A549 treated with DMSO at 1 μM for 4 hours (cell line): ENCODE data around the gene TRNP1. TPM values are rescaled to one million over a fixed set of nuclear protein-coding genes. Genes with fewer than 3 reads are reported as not detected.

Experiments
- total RNA-seq: library from RNA; stranded (reverse); fragments of 200-300 nt; extraction: Qiagen RNA extraction; gene quantifications from 5 replicates; pipeline ENCODE4 v1.2.3, GENCODE V29; 2022; ENCODE audit warnings: low read depth

The TRNP1 gene
- 122 to 199 TPM (median 187 TPM) in 5 replicates for total RNA-seq

GRCh38 chr1:26993237-26994019, at the start of gene TRNP1:
TSS of gene TRNP1 (plus strand) at chr1:26993692. CDS start at chr1:26993787, 95 bp downstream.

GRCh38 chr1:26959722-26960624, 33.5 kb upstream of the TRNP1 start, which contains the start of gene KDF1:
TSS of gene KDF1 (minus strand) at chr1:26960468. CDS start at chr1:26952380, 8,088 bp downstream.

Other genes starting within 250 kb of the TRNP1 start
- 4.4 to 7.8 TPM (median 6.9 TPM) in 5 replicates for gene PIGV, start 205.7 kb upstream of the TRNP1 start, total RNA-seq
- 31.5 to 43.2 TPM (median 39.1 TPM) in 5 replicates for gene ZDHHC18, start 167.0 kb upstream of the TRNP1 start, total RNA-seq
- gene SFN, start 130.5 kb upstream of the TRNP1 start, total RNA-seq: 425 to 552 TPM (median 445 TPM) in 5 replicates
- 18.5 to 27.5 TPM (median 25.9 TPM) in 5 replicates for gene GPN2, start 103.4 kb upstream of the TRNP1 start, total RNA-seq
- gene GPATCH3, start 93.2 kb upstream of the TRNP1 start, total RNA-seq: 9.2 to 11.7 TPM (median 9.5 TPM) in 5 replicates
- 0.08 to 0.09 TPM in 2 of 5 replicates, not detected in the others for gene NR0B2, start 79.7 kb upstream of the TRNP1 start, total RNA-seq
- gene NUDC, start 71.9 kb upstream of the TRNP1 start, total RNA-seq: 123 to 147 TPM (median 130 TPM) in 5 replicates
- not detected in 5 replicates for gene KDF1, start 33.2 kb upstream of the TRNP1 start, total RNA-seq
- 0.15 to 0.97 TPM (median 0.72 TPM) in 5 replicates for gene TENT5B, start 19.2 kb downstream of the TRNP1 start, total RNA-seq
- 11.3 to 13.2 TPM (median 12.5 TPM) in 5 replicates for gene SLC9A1, start 161.4 kb downstream of the TRNP1 start, total RNA-seq
- gene WDTC1, start 240.9 kb downstream of the TRNP1 start, total RNA-seq: 6.4 to 9.4 TPM (median 7.7 TPM) in 5 replicates